Ectodermal cell (in vitro differentiated cells): ENCODE data around the gene IER5L.

ENCODE experiments used
- H3K27ac ChIP-seq: 2 replicates; pipeline ENCODE4 v1.7.0; 2013; ENCODE audit warnings: mild to moderate bottlenecking, low read depth, low read length; ENCODE audit not compliant: insufficient read depth, poor library complexity, severe bottlenecking
- H3K27me3 ChIP-seq: 2 replicates; pipeline ENCODE4 v1.7.0; 2013; ENCODE audit warnings: mild to moderate bottlenecking, low read length; ENCODE audit not compliant: insufficient read depth, control insufficient read depth, poor library complexity, severe bottlenecking
- H3K36me3 ChIP-seq: one replicate; pipeline ENCODE4 v1.7.0; 2013; ENCODE audit warnings: low read length; ENCODE audit not compliant: control insufficient read depth, insufficient read depth
- H3K4me1 ChIP-seq: one replicate; pipeline ENCODE4 v1.7.0; 2013; ENCODE audit warnings: low read length; ENCODE audit not compliant: control insufficient read depth, insufficient read depth
- H3K4me3 ChIP-seq: 2 replicates; pipeline ENCODE4 v1.7.0; 2013; ENCODE audit warnings: low read depth, low read length, control low read depth; ENCODE audit not compliant: insufficient read depth
- H3K9me3 ChIP-seq: 2 replicates; pipeline ENCODE4 v1.7.0; 2013; ENCODE audit warnings: mild to moderate bottlenecking, low read length, moderate library complexity; ENCODE audit not compliant: control insufficient read depth
- WGBS, 2 experiments: methylation state at CpG; one replicate each; pipeline ENCODE4 v1.1.7; 2013; ENCODE audit warnings: missing lambda C conversion rate in 2 of 2; 5-methylcytosine and 5-hydroxymethylcytosine counted together

IER5L gene

GRCh38 chr9:129183495-129184218 is 5.6 kb upstream of the IER5L start:
- H3K27me3 ChIP-seq, result peaks cover 38% of the 10 kb centered on the region
- 60 to 74% methylated on average over 6 of the region's 6 CpGs for WGBS, 2 experiments
- H3K4me1 ChIP-seq, result peaks cover 24% of the 10 kb centered on the region
- H3K36me3 ChIP-seq, result no peaks in the 10 kb centered on the region
- no peak overlapping the region for H3K4me3 ChIP-seq
- no peaks in the 10 kb centered on the region for H3K9me3 ChIP-seq
- no peak overlapping the region for H3K27ac ChIP-seq

GRCh38 chr9:129182625-129183494 is 4.8 kb upstream of the IER5L start:
- peaks cover 27% of the 10 kb centered on the region for H3K4me1 ChIP-seq
- no peak overlapping the region for H3K27ac ChIP-seq
- WGBS, 2 experiments, result 40% methylated on average over 20 of the region's 20 CpGs
- H3K4me3 ChIP-seq, result no peak overlapping the region
- H3K9me3 ChIP-seq, result no peaks in the 10 kb centered on the region
- peaks cover 42% of the 10 kb centered on the region for H3K27me3 ChIP-seq
- H3K36me3 ChIP-seq, result no peaks in the 10 kb centered on the region

GRCh38 chr9:129182122-129182521 is 4.1 kb upstream of the IER5L start:
- Histone ChIP-seq H3K4me1 (peaks cover 27% of the 10 kb centered on the region), H3K27me3 (peaks cover 42% of the 10 kb centered on the region), H3K27ac (no peak overlapping the region), H3K4me3 (no peak overlapping the region), H3K36me3 (no peaks in the 10 kb centered on the region), H3K9me3 (no peaks in the 10 kb centered on the region)
- 77 to 84% methylated on average over 4 of the region's 4 CpGs for WGBS, 2 experiments

- H3K27ac ChIP-seq, result no peak overlapping the region
- no peaks in the 10 kb centered on the region for H3K9me3 ChIP-seq
- peaks cover 27% of the 10 kb centered on the region for H3K4me1 ChIP-seq
- H3K27me3 ChIP-seq, result peaks cover 42% of the 10 kb centered on the region
- 72 to 74% methylated on average over 5 of the region's 5 CpGs for WGBS, 2 experiments
- no peak overlapping the region for H3K4me3 ChIP-seq
- H3K36me3 ChIP-seq, result no peaks in the 10 kb centered on the region
These were observed 3.2 kb upstream of the IER5L start for GRCh38 chr9:129181246-129181645.

GRCh38 chr9:129178568-129179382 is 714 bp upstream of the IER5L start:
- peak overlapping the region; percentile 75 for H3K4me3 ChIP-seq
- H3K36me3 ChIP-seq, result no peaks in the 10 kb centered on the region
- H3K27ac ChIP-seq, result no peak overlapping the region
- peaks cover 43% of the 10 kb centered on the region for H3K27me3 ChIP-seq
- H3K4me1 ChIP-seq, result peaks cover 19% of the 10 kb centered on the region
- WGBS, 2 experiments, result 1 to 2% methylated on average over 45 of the region's 45 CpGs
- no peaks in the 10 kb centered on the region for H3K9me3 ChIP-seq

- Histone ChIP-seq H3K36me3 (no peaks in the 10 kb centered on the region), H3K4me3 (peak overlapping the region; percentile 75), H3K27ac (no peak overlapping the region), H3K4me1 (peaks cover 27% of the 10 kb centered on the region), H3K27me3 (peaks cover 49% of the 10 kb centered on the region), H3K9me3 (no peaks in the 10 kb centered on the region)
- WGBS, 2 experiments, result 0% methylated on average over 56 of the region's 56 CpGs
These were observed 644 bp downstream of the IER5L start for GRCh38 chr9:129177443-129177790.

- peak overlapping the region; percentile 67 for H3K4me3 ChIP-seq
- peaks cover 27% of the 10 kb centered on the region for H3K4me1 ChIP-seq
- peak overlapping the region; percentile 12 for H3K27ac ChIP-seq
- H3K36me3 ChIP-seq, result no peaks in the 10 kb centered on the region
- 0 to 1% methylated on average over 80 of the region's 80 CpGs for whole genome bisulfite sequencing, 2 experiments
- peaks cover 44% of the 10 kb centered on the region for H3K27me3 ChIP-seq
- no peaks in the 10 kb centered on the region for H3K9me3 ChIP-seq
These were observed 1.2 kb downstream of the IER5L start for GRCh38 chr9:129176701-129177442.

- no peaks in the 10 kb centered on the region for H3K9me3 ChIP-seq
- peaks cover 36% of the 10 kb centered on the region for H3K27me3 ChIP-seq
- WGBS, 2 experiments, result 0% methylated on average over 46 to 47 of the region's 47 CpGs
- peak overlapping the region; percentile 67 for H3K4me3 ChIP-seq
- H3K27ac ChIP-seq, result peak overlapping the region; percentile 65
- H3K4me1 ChIP-seq, result peaks cover 27% of the 10 kb centered on the region
- no peaks in the 10 kb centered on the region for H3K36me3 ChIP-seq
These were observed 2.0 kb downstream of the IER5L start for GRCh38 chr9:129175825-129176633.

GRCh38 chr9:129175515-129175824 is 2.6 kb downstream of the IER5L start:
- Histone ChIP-seq H3K9me3 (no peaks in the 10 kb centered on the region), H3K27ac (peak overlapping the region; percentile 65), H3K4me3 (peak overlapping the region; percentile 67), H3K36me3 (no peaks in the 10 kb centered on the region), H3K27me3 (peaks cover 30% of the 10 kb centered on the region), H3K4me1 (peaks cover 27% of the 10 kb centered on the region)
- 1 to 2% methylated on average over 8 to 9 of the region's 10 CpGs for WGBS, 2 experiments
